ENCODE results near the gene EIF4E2.

DNA sequence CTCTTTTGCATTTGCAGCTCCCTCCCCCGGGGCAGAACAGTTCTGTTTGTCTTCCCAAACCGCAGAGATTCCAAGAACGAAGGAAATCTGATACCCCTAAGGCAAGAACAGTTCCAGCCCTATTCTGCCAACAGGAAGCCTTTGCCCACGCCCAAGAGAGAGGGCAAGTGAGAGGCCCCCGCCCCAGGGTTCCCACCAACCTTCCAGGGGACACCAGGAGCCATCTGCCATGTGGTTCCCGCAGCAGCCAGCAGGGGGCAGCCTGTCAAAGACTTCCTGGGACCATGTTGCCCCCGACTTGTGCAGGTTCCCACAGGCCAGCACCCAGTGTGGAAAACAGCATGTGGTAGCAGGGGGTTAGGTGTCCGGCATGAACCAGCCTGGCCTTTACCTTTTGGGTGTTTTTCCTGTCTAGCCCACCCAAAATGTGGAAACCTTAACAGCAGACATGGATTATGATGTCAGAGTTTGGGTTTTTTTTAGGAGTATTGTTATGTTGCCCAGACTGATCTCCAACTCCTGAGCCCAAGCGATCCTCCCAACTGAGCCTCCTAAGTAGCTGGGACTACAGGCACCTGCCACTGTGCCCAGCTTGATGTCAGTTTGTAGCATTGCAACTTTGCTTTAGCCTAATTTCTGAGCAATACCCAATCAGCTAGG is 61.2 kb downstream of the EIF4E2 start:
- TF ChIP-seq, protein P1, sequence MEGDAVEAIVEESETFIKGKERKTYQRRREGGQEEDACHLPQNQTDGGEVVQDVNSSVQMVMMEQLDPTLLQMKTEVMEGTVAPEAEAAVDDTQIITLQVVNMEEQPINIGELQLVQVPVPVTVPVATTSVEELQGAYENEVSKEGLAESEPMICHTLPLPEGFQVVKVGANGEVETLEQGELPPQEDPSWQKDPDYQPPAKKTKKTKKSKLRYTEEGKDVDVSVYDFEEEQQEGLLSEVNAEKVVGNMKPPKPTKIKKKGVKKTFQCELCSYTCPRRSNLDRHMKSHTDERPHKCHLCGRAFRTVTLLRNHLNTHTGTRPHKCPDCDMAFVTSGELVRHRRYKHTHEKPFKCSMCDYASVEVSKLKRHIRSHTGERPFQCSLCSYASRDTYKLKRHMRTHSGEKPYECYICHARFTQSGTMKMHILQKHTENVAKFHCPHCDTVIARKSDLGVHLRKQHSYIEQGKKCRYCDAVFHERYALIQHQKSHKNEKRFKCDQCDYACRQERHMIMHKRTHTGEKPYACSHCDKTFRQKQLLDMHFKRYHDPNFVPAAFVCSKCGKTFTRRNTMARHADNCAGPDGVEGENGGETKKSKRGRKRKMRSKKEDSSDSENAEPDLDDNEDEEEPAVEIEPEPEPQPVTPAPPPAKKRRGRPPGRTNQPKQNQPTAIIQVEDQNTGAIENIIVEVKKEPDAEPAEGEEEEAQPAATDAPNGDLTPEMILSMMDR (IDR thresholded peaks at IDR 0.05; ENCODE audit: low read depth, low read length) = peak; percentile 69
- TF ChIP-seq EZH2phosphoT487 (IDR thresholded peaks at IDR 0.05; ENCODE audit: low read depth) = no peak

All from OCI-LY3 (cell line).